Measurements from ENCODE around the gene EIF2B1. TPM values are rescaled to one million over a fixed set of nuclear protein-coding genes. Genes with fewer than 3 reads are reported as not detected.

EIF2B1 gene
- total and polyA plus RNA-seq, 9 of the 15 experiments (the other 6 are each of a cell fraction or from before 2014, with no cell fraction given), result 35.7 to 195 (median 67.8) TPM

DNA sequence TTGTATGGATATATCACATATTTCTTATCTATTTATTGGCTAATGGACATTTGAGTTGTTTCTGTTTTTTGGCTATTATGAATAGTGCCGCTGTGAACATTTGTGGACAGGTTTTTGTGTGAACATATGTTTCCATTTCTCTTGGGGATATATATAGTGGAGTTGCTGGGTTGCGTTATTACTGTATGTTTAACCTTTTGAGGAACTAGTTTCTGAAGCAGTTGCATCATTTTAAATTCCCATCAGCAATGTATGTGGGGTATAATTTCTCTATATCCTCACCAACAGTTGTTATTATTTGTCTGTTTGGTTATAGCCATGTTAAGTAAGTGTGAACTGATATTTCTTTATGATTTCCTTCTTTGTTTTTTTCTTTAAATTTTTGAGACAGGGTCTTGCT is 48.1 kb upstream of the EIF2B1 start:
- in situ Hi-C loops (cut with MboI), result no loop called here
- intact Hi-C loops (cut with micrococcal nuclease), result no loop called here
- no peak overlapping the region for H2AFZ ChIP-seq (ENCODE audit: low read depth, low read length)
- 0 out of 3 replicates have a peak, but pooled peaks cover 2% of the 10 kb centered on the region for H3K36me3 ChIP-seq (ENCODE audit: control insufficient read depth, insufficient read depth, low read length)
- H4K20me1 ChIP-seq (replicated peaks; ENCODE audit: control insufficient read depth, insufficient read depth, low read length), result no peaks in the 10 kb centered on the region
- no peak overlapping the region for H3K4me2 ChIP-seq (ENCODE audit: insufficient read depth, low read length)
- H3K9ac ChIP-seq (ENCODE audit: insufficient read depth in 1 of 2, low read depth in 2 of 2, low read length in 2 of 2), result no peak overlapping the region
- no peak for FAIRE-seq
- no peak overlapping the region for H3K27ac ChIP-seq (ENCODE audit: extremely low read depth, low read depth, low read length)
- ChIA-PET POLR2A (interaction anchor here (1.2 to 1.3 kb wide), 2 partner anchors 10 kb away, joined by 3 to 4 read pairs; partner anchors contain the start of gene TCTN2), CTCF (ENCODE audit: low intra/inter-chr PET ratio) (no interaction called here)
- no peak for DNase-seq (ENCODE audit: extremely low read depth in 1 of 4, low spot score in 3 of 4)
- no TSS peak for BruUV-seq (replicated peaks)
- no peaks in the 10 kb centered on the region for H3K9me1 ChIP-seq (ENCODE audit: control insufficient read depth, insufficient read depth, low read length)
- H3K4me3 ChIP-seq, result no peak overlapping the region
- ATAC-seq, result no peak
- no peaks in the 10 kb centered on the region for H3K27me3 ChIP-seq (ENCODE audit: control insufficient read depth in 2 of 2, insufficient read depth in 2 of 2, low read length in 2 of 2)
- no peaks in the 10 kb centered on the region; a peak in 1 of 5 replicates for H3K4me1 ChIP-seq (replicated peaks in 1 of 2; ENCODE audit: control insufficient read depth in 2 of 2, insufficient read depth in 2 of 2, low read length in 2 of 2)
- no peaks in the 10 kb centered on the region for H3K79me2 ChIP-seq (ENCODE audit: control insufficient read depth, insufficient read depth, low read length)
- no peaks in the 10 kb centered on the region for H3K9me3 ChIP-seq (replicated peaks; ENCODE audit: control insufficient read depth, insufficient read depth, low read depth, low read length)
- TF ChIP-seq SIN3A (IDR thresholded peaks at IDR 0.05; ENCODE audit: borderline replicate concordance in 2 of 2, control insufficient read depth in 1 of 2, low read depth in 2 of 2, low read length in 2 of 2) (no peak), ZNF212 (CRISPR knock-in tag; IDR thresholded peaks at IDR 0.05) (no peak), ZNF586 (CRISPR knock-in tag; conservative IDR thresholded peaks at IDR 0.05) (no peak), ZNF707 (CRISPR knock-in tag; conservative IDR thresholded peaks at IDR 0.05) (no peak), JUND (IDR thresholded peaks at IDR 0.05; ENCODE audit: borderline replicate concordance, low read depth, low read length) (no peak), JUND (tag; IDR thresholded peaks at IDR 0.05; ENCODE audit: borderline replicate concordance, low read depth, low read length) (no peak), MTA1 (IDR thresholded peaks at IDR 0.05; ENCODE audit: borderline replicate concordance) (no peak), NONO (IDR thresholded peaks at IDR 0.05; ENCODE audit: low read depth in 2 of 2, low read length in 1 of 2) (no peak), MEF2A (IDR thresholded peaks at IDR 0.05; ENCODE audit: control insufficient read depth, low read depth, low read length) (no peak), ZBTB17 (CRISPR knock-in tag; IDR thresholded peaks at IDR 0.05) (no peak), CCNT2 (IDR thresholded peaks at IDR 0.05; ENCODE audit: borderline replicate concordance, extremely low read depth, insufficient read length, low read depth, low read length) (no peak)
- TF ChIP-seq, protein P1, sequence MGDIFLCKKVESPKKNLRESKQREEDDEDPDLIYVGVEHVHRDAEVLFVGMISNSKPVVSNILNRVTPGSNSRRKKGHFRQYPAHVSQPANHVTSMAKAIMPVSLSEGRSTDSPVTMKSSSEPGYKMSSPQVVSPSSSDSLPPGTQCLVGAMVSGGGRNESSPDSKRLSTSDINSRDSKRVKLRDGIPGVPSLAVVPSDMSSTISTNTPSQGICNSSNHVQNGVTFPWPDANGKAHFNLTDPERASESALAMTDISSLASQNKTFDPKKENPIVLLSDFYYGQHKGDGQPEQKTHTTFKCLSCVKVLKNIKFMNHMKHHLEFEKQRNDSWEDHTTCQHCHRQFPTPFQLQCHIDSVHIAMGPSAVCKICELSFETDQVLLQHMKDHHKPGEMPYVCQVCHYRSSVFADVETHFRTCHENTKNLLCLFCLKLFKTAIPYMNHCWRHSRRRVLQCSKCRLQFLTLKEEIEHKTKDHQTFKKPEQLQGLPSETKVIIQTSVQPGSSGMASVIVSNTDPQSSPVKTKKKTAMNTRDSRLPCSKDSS (IDR thresholded peaks at IDR 0.05; ENCODE audit: low read depth, partially characterized antibody), result no peak
- TF ChIP-seq, protein P2, sequence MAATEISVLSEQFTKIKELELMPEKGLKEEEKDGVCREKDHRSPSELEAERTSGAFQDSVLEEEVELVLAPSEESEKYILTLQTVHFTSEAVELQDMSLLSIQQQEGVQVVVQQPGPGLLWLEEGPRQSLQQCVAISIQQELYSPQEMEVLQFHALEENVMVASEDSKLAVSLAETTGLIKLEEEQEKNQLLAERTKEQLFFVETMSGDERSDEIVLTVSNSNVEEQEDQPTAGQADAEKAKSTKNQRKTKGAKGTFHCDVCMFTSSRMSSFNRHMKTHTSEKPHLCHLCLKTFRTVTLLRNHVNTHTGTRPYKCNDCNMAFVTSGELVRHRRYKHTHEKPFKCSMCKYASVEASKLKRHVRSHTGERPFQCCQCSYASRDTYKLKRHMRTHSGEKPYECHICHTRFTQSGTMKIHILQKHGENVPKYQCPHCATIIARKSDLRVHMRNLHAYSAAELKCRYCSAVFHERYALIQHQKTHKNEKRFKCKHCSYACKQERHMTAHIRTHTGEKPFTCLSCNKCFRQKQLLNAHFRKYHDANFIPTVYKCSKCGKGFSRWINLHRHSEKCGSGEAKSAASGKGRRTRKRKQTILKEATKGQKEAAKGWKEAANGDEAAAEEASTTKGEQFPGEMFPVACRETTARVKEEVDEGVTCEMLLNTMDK (IDR thresholded peaks at IDR 0.05; ENCODE audit: borderline replicate concordance, insufficient read depth, low read depth, low read length, poor library complexity, severe bottlenecking), result no peak
- WGBS (ENCODE audit: insufficient coverage, low coverage, missing lambda C conversion rate), result 81% methylated on average over 2 of the region's 2 CpGs
